ENCODE measurements around the gene PTPN23. TPM values are rescaled to one million over a fixed set of nuclear protein-coding genes. Genes with fewer than 3 reads are reported as not detected.

Gene PTPN23
- total RNA-seq, 1 donor from 2014 or later: 50.3 TPM

DNA sequence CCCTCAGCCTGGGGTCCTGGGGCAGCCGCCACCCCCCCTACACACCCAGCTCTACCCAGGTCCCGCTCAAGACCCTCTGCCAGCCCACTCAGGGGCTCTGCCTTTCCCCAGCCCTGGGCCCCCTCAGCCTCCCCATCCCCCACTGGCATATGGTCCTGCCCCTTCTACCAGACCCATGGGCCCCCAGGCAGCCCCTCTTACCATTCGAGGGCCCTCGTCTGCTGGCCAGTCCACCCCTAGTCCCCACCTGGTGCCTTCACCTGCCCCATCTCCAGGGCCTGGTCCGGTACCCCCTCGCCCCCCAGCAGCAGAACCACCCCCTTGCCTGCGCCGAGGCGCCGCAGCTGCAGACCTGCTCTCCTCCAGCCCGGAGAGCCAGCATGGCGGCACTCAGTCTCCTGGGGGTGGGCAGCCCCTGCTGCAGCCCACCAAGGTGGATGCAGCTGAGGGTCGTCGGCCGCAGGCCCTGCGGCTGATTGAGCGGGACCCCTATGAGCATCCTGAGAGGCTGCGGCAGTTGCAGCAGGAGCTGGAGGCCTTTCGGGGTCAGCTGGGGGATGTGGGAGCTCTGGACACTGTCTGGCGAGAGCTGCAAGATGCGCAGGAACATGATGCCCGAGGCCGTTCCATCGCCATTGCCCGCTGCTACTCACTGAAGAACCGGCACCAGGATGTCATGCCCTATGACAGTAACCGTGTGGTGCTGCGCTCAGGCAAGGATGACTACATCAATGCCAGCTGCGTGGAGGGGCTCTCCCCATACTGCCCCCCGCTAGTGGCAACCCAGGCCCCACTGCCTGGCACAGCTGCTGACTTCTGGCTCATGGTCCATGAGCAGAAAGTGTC is 30.2 kb downstream of the PTPN23 start:
- no peaks in the 10 kb centered on the region for H3K27me3 Mint-ChIP-seq
- H3K4me1 Mint-ChIP-seq: peaks cover 20% of the 10 kb centered on the region
- ATAC-seq (ENCODE audit: low read depth): no peak
- no peaks in the 10 kb centered on the region for H3K9me3 Mint-ChIP-seq
- peaks cover 81% of the 10 kb centered on the region for H3K36me3 Mint-ChIP-seq (ENCODE audit: low read depth)
- no peak overlapping the region for H3K4me3 Mint-ChIP-seq
- TF ChIP-seq, protein P1, sequence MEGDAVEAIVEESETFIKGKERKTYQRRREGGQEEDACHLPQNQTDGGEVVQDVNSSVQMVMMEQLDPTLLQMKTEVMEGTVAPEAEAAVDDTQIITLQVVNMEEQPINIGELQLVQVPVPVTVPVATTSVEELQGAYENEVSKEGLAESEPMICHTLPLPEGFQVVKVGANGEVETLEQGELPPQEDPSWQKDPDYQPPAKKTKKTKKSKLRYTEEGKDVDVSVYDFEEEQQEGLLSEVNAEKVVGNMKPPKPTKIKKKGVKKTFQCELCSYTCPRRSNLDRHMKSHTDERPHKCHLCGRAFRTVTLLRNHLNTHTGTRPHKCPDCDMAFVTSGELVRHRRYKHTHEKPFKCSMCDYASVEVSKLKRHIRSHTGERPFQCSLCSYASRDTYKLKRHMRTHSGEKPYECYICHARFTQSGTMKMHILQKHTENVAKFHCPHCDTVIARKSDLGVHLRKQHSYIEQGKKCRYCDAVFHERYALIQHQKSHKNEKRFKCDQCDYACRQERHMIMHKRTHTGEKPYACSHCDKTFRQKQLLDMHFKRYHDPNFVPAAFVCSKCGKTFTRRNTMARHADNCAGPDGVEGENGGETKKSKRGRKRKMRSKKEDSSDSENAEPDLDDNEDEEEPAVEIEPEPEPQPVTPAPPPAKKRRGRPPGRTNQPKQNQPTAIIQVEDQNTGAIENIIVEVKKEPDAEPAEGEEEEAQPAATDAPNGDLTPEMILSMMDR (IDR thresholded peaks at IDR 0.05): no peak
- intact Hi-C loops (cut with micrococcal nuclease): no loop called here
- CTCF ChIA-PET: no interaction called here
- no peak overlapping the region for H3K27ac Mint-ChIP-seq
- POLR2A ChIA-PET: no interaction called here
- DNase-seq: no peak

DNA sequence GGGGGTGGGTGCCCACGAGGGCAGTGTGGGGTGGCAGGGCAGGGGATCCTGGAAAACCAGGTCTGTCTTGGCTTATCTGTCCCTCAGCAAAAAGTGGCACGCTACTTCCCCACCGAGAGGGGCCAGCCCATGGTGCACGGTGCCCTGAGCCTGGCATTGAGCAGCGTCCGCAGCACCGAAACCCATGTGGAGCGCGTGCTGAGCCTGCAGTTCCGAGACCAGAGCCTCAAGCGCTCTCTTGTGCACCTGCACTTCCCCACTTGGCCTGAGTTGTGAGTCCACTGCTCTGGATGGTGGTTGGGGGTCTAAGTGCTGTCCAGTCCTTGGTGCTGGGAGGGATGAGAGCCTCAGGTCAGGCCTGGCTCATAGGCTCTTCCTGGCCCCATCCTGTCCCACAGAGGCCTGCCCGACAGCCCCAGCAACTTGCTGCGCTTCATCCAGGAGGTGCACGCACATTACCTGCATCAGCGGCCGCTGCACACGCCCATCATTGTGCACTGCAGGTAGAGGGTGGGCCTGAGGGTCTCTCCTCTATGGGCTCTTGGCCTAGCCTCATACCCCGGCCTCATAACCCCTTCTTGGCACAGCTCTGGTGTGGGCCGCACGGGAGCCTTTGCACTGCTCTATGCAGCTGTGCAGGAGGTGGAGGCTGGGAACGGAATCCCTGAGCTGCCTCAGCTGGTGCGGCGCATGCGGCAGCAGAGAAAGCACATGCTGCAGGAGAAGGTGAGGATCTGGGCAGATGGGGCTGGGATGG is 31.1 kb downstream of the PTPN23 start:
- TF ChIP-seq, protein P1 (IDR thresholded peaks at IDR 0.05): no peak
- Mint-ChIP-seq H3K27ac (no peak overlapping the region), H3K4me1 (peaks cover 20% of the 10 kb centered on the region), H3K4me3 (no peak overlapping the region), H3K27me3 (no peaks in the 10 kb centered on the region), H3K36me3 (ENCODE audit: low read depth) (peaks cover 79% of the 10 kb centered on the region), H3K9me3 (no peaks in the 10 kb centered on the region)
- ATAC-seq (ENCODE audit: low read depth) (no peak), DNase-seq (no peak)
- ChIA-PET POLR2A (no interaction called here), CTCF (no interaction called here)
- intact Hi-C loops (cut with micrococcal nuclease): no loop called here

DNA sequence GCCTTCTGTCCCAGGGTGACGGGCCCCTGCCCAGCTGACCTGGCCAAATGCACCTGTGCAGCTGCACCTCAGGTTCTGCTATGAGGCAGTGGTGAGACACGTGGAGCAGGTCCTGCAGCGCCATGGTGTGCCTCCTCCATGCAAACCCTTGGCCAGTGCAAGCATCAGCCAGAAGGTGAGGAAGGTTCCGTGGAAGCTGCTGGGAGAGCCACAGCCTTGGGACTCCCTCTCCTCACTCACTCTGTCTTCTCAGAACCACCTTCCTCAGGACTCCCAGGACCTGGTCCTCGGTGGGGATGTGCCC is 31.6 kb downstream of the PTPN23 start:
- DNase-seq (no peak), ATAC-seq (ENCODE audit: low read depth) (no peak)
- TF ChIP-seq, protein P1 (IDR thresholded peaks at IDR 0.05): no peak
- Mint-ChIP-seq H3K9me3 (no peaks in the 10 kb centered on the region), H3K27ac (no peak overlapping the region), H3K27me3 (no peaks in the 10 kb centered on the region), H3K36me3 (ENCODE audit: low read depth) (peaks cover 77% of the 10 kb centered on the region), H3K4me3 (no peak overlapping the region), H3K4me1 (peaks cover 20% of the 10 kb centered on the region)
- CTCF ChIA-PET: no interaction called here
- POLR2A ChIA-PET: no interaction called here
- intact Hi-C loops (cut with micrococcal nuclease): no loop called here

DNA sequence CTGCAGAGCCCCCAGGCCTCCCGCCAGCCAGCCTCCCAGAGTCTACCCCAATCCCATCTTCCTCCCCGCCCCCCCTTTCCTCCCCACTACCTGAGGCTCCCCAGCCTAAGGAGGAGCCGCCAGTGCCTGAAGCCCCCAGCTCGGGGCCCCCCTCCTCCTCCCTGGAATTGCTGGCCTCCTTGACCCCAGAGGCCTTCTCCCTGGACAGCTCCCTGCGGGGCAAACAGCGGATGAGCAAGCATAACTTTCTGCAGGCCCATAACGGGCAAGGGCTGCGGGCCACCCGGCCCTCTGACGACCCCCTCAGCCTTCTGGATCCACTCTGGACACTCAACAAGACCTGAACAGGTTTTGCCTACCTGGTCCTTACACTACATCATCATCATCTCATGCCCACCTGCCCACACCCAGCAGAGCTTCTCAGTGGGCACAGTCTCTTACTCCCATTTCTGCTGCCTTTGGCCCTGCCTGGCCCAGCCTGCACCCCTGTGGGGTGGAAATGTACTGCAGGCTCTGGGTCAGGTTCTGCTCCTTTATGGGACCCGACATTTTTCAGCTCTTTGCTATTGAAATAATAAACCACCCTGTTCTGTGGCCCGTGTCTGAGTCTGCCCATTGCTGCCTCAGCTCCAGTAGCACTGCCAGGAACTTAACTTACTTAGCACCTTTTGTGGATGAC is 32.2 kb downstream of the PTPN23 start:
- peaks cover 71% of the 10 kb centered on the region for H3K36me3 Mint-ChIP-seq (ENCODE audit: low read depth)
- POLR2A ChIA-PET: interaction anchor here (0.5 kb wide), 1 partner anchor 224 kb away, joined by 3 read pairs; no protein-coding TSS in a partner anchor
- no peaks in the 10 kb centered on the region for H3K27me3 Mint-ChIP-seq
- ATAC-seq (ENCODE audit: low read depth) (no peak), DNase-seq (no peak)
- intact Hi-C loops (cut with micrococcal nuclease): no loop called here
- no peak overlapping the region for H3K27ac Mint-ChIP-seq
- TF ChIP-seq, protein P1 (IDR thresholded peaks at IDR 0.05): no peak
- no peak overlapping the region for H3K4me3 Mint-ChIP-seq
- H3K9me3 Mint-ChIP-seq: no peaks in the 10 kb centered on the region
- CTCF ChIA-PET: no interaction called here
- H3K4me1 Mint-ChIP-seq: peaks cover 20% of the 10 kb centered on the region

DNA sequence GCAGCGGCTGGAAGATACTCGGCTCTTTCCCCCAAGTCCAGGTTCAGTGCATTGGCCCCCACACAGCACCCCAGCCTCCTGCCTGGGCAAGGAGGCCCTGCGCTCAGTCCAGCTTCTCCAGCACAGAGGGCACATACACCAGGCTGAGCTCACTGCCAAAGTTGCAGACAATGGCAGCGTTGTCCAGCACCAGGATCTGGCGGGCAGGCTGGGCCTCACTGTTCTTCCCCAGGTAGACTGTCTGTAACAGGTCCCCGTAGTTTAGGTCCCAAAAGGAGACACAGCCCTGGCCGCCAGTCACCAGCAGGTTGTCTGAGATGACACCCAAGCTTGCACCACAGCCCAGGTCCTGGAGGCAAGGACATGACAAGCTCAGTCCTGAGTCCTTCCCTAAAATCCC is 32.9 kb downstream of the PTPN23 start:
- intact Hi-C loops (cut with micrococcal nuclease): no loop called here
- DNase-seq (no peak), ATAC-seq (ENCODE audit: low read depth) (no peak)
- Mint-ChIP-seq H3K4me1 (peaks cover 20% of the 10 kb centered on the region), H3K4me3 (no peak overlapping the region), H3K27me3 (no peaks in the 10 kb centered on the region), H3K9me3 (no peaks in the 10 kb centered on the region), H3K27ac (no peak overlapping the region), H3K36me3 (ENCODE audit: low read depth) (peaks cover 65% of the 10 kb centered on the region)
- TF ChIP-seq, protein P1 (IDR thresholded peaks at IDR 0.05): no peak
- POLR2A ChIA-PET: interaction anchor here (0.5 kb wide), 1 partner anchor 224 kb away, joined by 3 read pairs; no protein-coding TSS in a partner anchor
- CTCF ChIA-PET: no interaction called here
